Neural progenitor cell (in vitro differentiated cells): ENCODE measurements around the gene ELK1. TPM values are rescaled to one million over a fixed set of nuclear protein-coding genes. Genes with fewer than 3 reads are reported as not detected.

Source experiments
- DNase-seq: peaks from one replicate; pipeline ENCODE4 v3.0.0-alpha.2; 2016; ENCODE audit warnings: low spot score
- H2AFZ ChIP-seq: fragments of 200-600 bp; sonication (generic); replicated peaks from 2 replicates; pipeline ENCODE4 v1.6.1; 2016; ENCODE audit warnings: antibody characterized with exemption
- H3F3A ChIP-seq: fragments of 200-600 bp; sonication (generic); 2 replicates; pipeline ENCODE4 v1.6.1; 2016; ENCODE audit warnings: antibody characterized with exemption, low read depth
- H3K27ac ChIP-seq: fragments of 200-600 bp; sonication (generic); 2 replicates; pipeline ENCODE4 v1.5.1; 2016; ENCODE audit warnings: mild to moderate bottlenecking
- H3K27me3 ChIP-seq: fragments of 200-600 bp; sonication (generic); 2 replicates; pipeline ENCODE4 v1.6.1; 2016; ENCODE audit warnings: mild to moderate bottlenecking, moderate library complexity
- H3K36me3 ChIP-seq: fragments of 200-600 bp; sonication (generic); 2 replicates; pipeline ENCODE4 v1.5.1; 2016
- H3K4me1 ChIP-seq: fragments of 200-600 bp; sonication (generic); 2 replicates; pipeline ENCODE4 v1.6.1; 2016; ENCODE audit warnings: mixed run types
- H3K4me2 ChIP-seq: fragments of 200-600 bp; sonication (generic); 2 replicates; pipeline ENCODE4 v1.6.1; 2016
- H3K4me3 ChIP-seq: fragments of 200-600 bp; sonication (generic); 2 replicates; pipeline ENCODE4 v1.5.1; 2016
- H3K79me2 ChIP-seq: fragments of 200-600 bp; sonication (generic); 2 replicates; pipeline ENCODE4 v1.6.1; 2016; ENCODE audit warnings: low read depth
- H3K9ac ChIP-seq: fragments of 200-600 bp; sonication (generic); 2 replicates; pipeline ENCODE4 v1.6.1; 2016
- H3K9me3 ChIP-seq: fragments of 200-600 bp; sonication (generic); 2 replicates; pipeline ENCODE4 v1.5.1; 2016; ENCODE audit warnings: low read depth
- H4K20me1 ChIP-seq: fragments of 200-600 bp; sonication (generic); 2 replicates; pipeline ENCODE4 v1.6.1; 2016; ENCODE audit warnings: low read depth
- H3K27ac Mint-ChIP-seq: 3 replicates; pipeline ENCODE4 v1.8.0; 2021; ENCODE audit warnings: mixed read lengths
- H3K27me3 Mint-ChIP-seq: 2 replicates; pipeline ENCODE4 v1.8.0; 2022; ENCODE audit warnings: low read depth, mild to moderate bottlenecking, inconsistent platforms, moderate library complexity, mixed read lengths; ENCODE audit not compliant: insufficient read depth
- H3K36me3 Mint-ChIP-seq: 3 replicates; pipeline ENCODE4 v1.8.0; 2021; ENCODE audit warnings: mixed read lengths
- H3K4me1 Mint-ChIP-seq: 3 replicates; pipeline ENCODE4 v1.8.0; 2021; ENCODE audit warnings: mixed read lengths
- H3K4me3 Mint-ChIP-seq: 3 replicates; pipeline ENCODE4 v1.8.0; 2021; ENCODE audit warnings: mild to moderate bottlenecking, moderate library complexity, mixed read lengths
- H3K9me3 Mint-ChIP-seq: 3 replicates; pipeline ENCODE4 v1.8.0; 2020; ENCODE audit warnings: mixed read lengths
- CTCF ChIP-seq: fragments of 200-600 bp; sonication (generic); IDR thresholded peaks from 2 replicates; pipeline ENCODE4 v1.5.1; 2017; ENCODE audit warnings: antibody characterized with exemption, mild to moderate bottlenecking
- EZH2 ChIP-seq: fragments of 200-600 bp; sonication (generic); IDR thresholded peaks from 2 replicates; pipeline ENCODE4 v1.6.1; 2017; ENCODE audit warnings: antibody characterized with exemption, mild to moderate bottlenecking, moderate library complexity
- EZH2phosphoT487 ChIP-seq: fragments of 200-600 bp; sonication (generic); IDR thresholded peaks from 2 replicates; pipeline ENCODE4 v1.6.1; 2017; ENCODE audit warnings: antibody characterized with exemption
- total RNA-seq: library from RNA; depleted of rRNA; stranded (reverse); fragments of >200 nt; gene quantifications from 2 replicates; pipeline ENCODE4 v1.2.3, GENCODE V29; 2015; ENCODE audit warnings: low replicate concordance

Gene ELK1
- total RNA-seq, 1 donor from 2014 or later = 16.6 TPM

DNA sequence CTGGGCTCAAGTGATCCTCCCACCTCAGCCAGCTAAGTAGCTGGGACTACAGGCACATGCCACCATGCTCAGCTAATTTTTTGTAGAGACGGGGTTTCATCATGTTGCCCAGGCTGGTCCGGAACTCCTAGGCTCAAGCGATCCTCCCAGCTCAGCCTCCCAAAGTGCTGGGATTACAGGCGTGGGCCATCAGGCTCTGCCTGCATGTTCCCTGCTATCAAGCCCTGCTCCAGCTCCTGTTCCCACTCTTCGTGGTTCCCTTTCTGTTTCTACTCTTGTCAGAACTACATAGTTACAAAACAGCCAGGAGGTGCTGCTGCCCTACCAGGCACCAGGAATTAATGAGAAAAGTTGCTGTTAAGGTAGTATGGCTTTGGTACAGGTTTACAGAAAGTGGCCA, 59.4 kb downstream of the ELK1 start:
- TF ChIP-seq CTCF (no peak), EZH2phosphoT487 (no peak), EZH2 (no peak)
- no peak overlapping the region for H3K4me3 ChIP-seq
- no peak overlapping the region for H3K27ac ChIP-seq
- no peak overlapping the region for H3K4me2 ChIP-seq
- no peaks in the 10 kb centered on the region for H3K27me3 ChIP-seq
- no peak for DNase-seq
- no peaks in the 10 kb centered on the region for H3F3A ChIP-seq
- peaks cover 10% of the 10 kb centered on the region for H3K9me3 Mint-ChIP-seq
- H3K79me2 ChIP-seq = no peaks in the 10 kb centered on the region
- H3K36me3 Mint-ChIP-seq = peaks cover 2% of the 10 kb centered on the region
- H3K27me3 Mint-ChIP-seq = peaks cover 2% of the 10 kb centered on the region
- H4K20me1 ChIP-seq = no peaks in the 10 kb centered on the region
- no peaks in the 10 kb centered on the region for H3K4me1 ChIP-seq
- H3K36me3 ChIP-seq = no peaks in the 10 kb centered on the region
- no peaks in the 10 kb centered on the region for H3K9me3 ChIP-seq
- no peak overlapping the region for H2AFZ ChIP-seq
- H3K4me1 Mint-ChIP-seq = no peaks in the 10 kb centered on the region
- H3K27ac Mint-ChIP-seq = no peak overlapping the region
- H3K9ac ChIP-seq = no peak overlapping the region
- no peak overlapping the region for H3K4me3 Mint-ChIP-seq

- no peak overlapping the region for H3K27ac Mint-ChIP-seq
- no peak overlapping the region for H3K9ac ChIP-seq
- H3K4me3 Mint-ChIP-seq = no peak overlapping the region
- no peaks in the 10 kb centered on the region for H3F3A ChIP-seq
- DNase-seq = no peak
- TF ChIP-seq CTCF (no peak), EZH2 (no peak), EZH2phosphoT487 (no peak)
- no peaks in the 10 kb centered on the region for H3K36me3 ChIP-seq
- no peaks in the 10 kb centered on the region for H4K20me1 ChIP-seq
- H3K27ac ChIP-seq = no peak overlapping the region
- no peaks in the 10 kb centered on the region for H3K27me3 ChIP-seq
- H3K4me1 ChIP-seq = no peaks in the 10 kb centered on the region
- no peak overlapping the region for H3K4me2 ChIP-seq
- H3K9me3 ChIP-seq = no peaks in the 10 kb centered on the region
- peaks cover 6% of the 10 kb centered on the region for H3K36me3 Mint-ChIP-seq
- no peak overlapping the region for H2AFZ ChIP-seq
- peaks cover 5% of the 10 kb centered on the region for H3K27me3 Mint-ChIP-seq
- H3K4me3 ChIP-seq = no peak overlapping the region
- H3K9me3 Mint-ChIP-seq = peaks cover 10% of the 10 kb centered on the region
- H3K79me2 ChIP-seq = no peaks in the 10 kb centered on the region
- peaks cover 3% of the 10 kb centered on the region for H3K4me1 Mint-ChIP-seq
These were observed 62.2 kb downstream of the ELK1 start for GRCh38 chrX:47587906-47588735.

DNA sequence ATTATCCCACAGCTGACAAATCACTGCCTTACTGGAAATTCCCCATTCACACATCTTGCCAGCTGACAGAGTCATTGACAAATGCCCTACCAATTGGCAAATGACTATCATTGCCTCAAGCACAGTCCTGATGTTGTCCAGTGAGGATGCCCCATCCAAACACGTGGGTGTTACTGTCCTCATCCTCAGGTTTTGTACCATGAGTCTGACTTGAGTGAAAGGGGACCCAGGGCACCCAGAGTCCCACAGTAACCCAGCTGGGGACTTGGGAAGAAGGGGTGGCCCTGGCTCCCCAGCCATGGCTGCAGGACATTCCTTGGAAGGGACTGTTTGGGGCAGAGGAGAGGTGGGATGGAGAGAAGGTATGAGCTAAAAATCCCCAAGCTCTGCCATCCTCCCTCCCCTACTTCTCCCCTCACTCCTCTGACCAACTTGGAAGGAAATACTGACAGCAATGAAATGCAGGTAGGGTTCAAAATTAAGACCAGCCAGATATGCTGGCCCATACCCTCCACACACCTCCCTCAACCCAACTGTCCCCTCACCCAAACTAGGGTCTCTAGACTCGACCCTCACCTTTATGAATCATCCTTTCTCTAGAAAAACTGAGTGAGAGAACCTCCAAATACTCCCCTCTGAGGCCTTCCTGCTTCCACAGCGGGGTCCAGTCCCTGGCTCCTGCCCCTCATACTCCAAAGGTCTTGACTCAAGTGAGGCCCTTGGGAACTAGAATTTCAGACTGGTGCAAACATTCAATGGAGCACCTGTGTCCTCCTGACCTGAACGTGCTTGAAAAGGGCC, 63.1 kb downstream of the ELK1 start:
- Mint-ChIP-seq H3K4me3 (no peak overlapping the region), H3K9me3 (peaks cover 10% of the 10 kb centered on the region), H3K36me3 (peaks cover 6% of the 10 kb centered on the region), H3K4me1 (peaks cover 3% of the 10 kb centered on the region), H3K27ac (no peak overlapping the region), H3K27me3 (peaks cover 5% of the 10 kb centered on the region)
- H3K27me3 ChIP-seq = no peaks in the 10 kb centered on the region
- no peaks in the 10 kb centered on the region for H3K9me3 ChIP-seq
- DNase-seq = no peak
- no peaks in the 10 kb centered on the region for H3K4me1 ChIP-seq
- H3K79me2 ChIP-seq = no peaks in the 10 kb centered on the region
- H3K36me3 ChIP-seq = no peaks in the 10 kb centered on the region
- H3F3A ChIP-seq = no peaks in the 10 kb centered on the region
- TF ChIP-seq CTCF (no peak), EZH2phosphoT487 (no peak)
- H3K4me3 ChIP-seq = no peak overlapping the region
- H3K4me2 ChIP-seq = no peak overlapping the region
- H3K9ac ChIP-seq = no peak overlapping the region
- no peak overlapping the region for H3K27ac ChIP-seq
- H2AFZ ChIP-seq = no peak overlapping the region
- no peaks in the 10 kb centered on the region for H4K20me1 ChIP-seq
